Measurements from ENCODE around the gene AGK. TPM values are rescaled to one million over a fixed set of nuclear protein-coding genes. Genes with fewer than 3 reads are reported as not detected.
A peak's percentile ranks its signal among the peaks of the same experiment; 100 is the strongest.

The AGK gene
- total RNA-seq, 2 donors from 2014 or later, result 30.4 to 40.6 TPM

DNA sequence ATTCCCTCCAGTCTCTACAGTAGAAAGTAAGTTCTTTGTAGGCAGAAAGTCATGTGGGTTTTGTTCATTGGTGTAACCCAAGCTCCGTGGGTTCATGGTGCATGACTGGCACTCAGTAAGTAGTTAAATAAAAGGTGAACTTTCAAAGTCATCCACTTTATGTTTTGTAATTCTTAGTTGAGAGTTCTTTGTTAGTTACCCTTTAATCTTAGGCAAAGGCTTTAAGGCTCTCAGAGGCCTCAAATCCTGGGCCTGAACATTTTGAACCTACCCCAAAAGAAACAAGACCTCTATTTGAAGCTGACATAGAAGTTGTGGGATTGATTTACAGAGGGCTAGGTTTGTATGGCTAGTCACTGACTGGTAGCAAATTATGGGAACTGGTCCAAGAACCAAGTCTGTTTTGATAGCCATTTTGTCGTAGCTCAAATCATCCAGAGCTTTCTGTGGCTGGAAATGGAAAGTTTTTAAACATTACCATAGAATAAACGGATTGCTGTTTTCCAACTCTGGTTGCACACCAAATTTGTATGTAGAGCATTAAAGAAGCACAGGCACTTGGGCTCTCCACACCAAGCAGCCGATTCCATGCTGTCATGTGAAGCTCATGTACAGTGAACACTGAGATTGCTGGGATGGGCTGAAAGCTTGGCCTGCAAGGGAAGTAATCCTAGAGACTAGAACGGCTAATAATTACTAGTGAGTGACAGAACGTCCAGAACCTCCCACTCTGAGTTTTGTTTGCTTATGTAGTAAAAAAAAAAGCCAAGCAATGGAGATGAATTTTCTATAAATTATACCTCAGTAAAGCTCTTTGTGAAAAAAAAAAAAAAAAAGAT lies 97.3 kb downstream of the AGK start:
- Mint-ChIP-seq H3K36me3 (no peaks in the 10 kb centered on the region), H3K27ac (peak overlapping the region; percentile 42 to 67), H3K9me3 (no peaks in the 10 kb centered on the region)
- ATAC-seq (no peak), DNase-seq (ENCODE audit: low spot score in 2 of 2) (no peak)

DNA sequence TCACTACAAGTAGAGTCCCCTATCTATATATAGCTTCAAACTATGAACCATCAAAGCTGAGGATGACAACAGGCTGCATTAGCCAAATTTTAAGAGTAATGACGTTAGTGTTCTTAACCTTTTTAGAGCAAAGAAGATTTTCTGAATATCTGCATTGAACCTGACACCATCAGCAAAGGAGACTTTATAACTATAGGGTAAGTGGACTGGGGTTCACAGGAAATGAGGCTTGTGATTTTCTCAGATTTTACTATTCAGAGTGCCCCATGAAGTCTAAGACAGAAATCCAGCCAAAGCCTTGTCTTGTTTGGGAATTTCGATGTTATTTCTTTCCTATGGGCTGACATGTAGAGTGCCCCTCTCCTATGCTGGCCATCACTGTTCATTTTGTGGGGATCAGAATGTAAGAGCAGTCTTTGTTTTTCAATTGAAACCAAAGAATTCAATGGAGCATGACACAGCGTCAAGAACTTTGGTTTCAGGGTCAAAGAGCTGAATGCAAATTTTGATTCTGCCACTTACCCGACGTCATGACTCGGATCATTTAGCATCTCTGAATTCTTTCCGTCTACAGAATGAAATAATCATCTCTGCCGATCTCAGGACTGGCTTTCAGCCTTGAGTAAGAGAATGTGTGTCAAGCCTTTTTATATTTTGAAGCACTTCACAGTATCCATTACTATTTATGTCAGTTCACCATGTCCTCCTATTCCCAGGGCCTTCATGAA lies 98.1 kb downstream of the AGK start:
- no peak for ATAC-seq
- Mint-ChIP-seq H3K9me3 (no peaks in the 10 kb centered on the region), H3K27ac (peak overlapping the region in 1 of 2 donors; percentile 83), H3K36me3 (no peaks in the 10 kb centered on the region)
- DNase-seq (ENCODE audit: low spot score in 2 of 2), result no peak

GRCh38 chr7:141649865-141650634 lies 98.8 kb downstream of the AGK start:
- no peak for DNase-seq (ENCODE audit: low spot score in 2 of 2)
- ATAC-seq, result peak; percentile 38 to 46
- Mint-ChIP-seq H3K36me3 (no peaks in the 10 kb centered on the region), H3K9me3 (no peaks in the 10 kb centered on the region), H3K27ac (peak overlapping the region in 1 of 2 donors; percentile 83)

DNA sequence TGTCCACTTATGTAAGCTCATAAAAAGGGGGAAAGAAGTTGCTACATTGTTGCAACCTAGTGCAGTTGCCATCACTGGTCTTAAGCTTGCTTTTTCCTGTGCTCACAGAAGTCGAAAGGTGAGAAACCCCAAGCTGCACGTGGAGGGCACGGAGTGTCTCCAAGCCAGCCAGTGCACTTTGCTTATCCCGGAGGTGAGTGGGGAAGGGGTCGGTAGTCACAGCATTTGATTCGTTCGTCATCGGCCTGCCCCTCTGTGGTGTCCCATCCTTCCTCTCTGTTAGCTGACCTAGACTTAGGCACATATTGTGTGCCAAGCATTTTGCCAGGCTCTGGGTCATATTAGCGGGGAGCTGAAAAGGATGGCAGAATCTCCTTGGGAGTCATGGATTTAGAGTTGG lies 100.2 kb downstream of the AGK start:
- Mint-ChIP-seq H3K36me3 (no peaks in the 10 kb centered on the region), H3K27ac (peak overlapping the region in 1 of 2 donors; percentile 79), H3K9me3 (no peaks in the 10 kb centered on the region)
- DNase-seq (ENCODE audit: low spot score in 2 of 2) (no peak), ATAC-seq (no peak)

GRCh38 chr7:141652691-141653090 lies 101.5 kb downstream of the AGK start:
- no peak for ATAC-seq
- H3K9me3 Mint-ChIP-seq, result no peaks in the 10 kb centered on the region
- H3K36me3 Mint-ChIP-seq, result no peaks in the 10 kb centered on the region
- no peak overlapping the region for H3K27ac Mint-ChIP-seq
- no peak for DNase-seq (ENCODE audit: low spot score in 2 of 2)

- peaks cover 0 to 2% of the 10 kb centered on the region in 2 donors for H3K36me3 Mint-ChIP-seq
- peak; percentile 88 to 94 for ATAC-seq
- peak overlapping the region; percentile 0 to 72 for H3K27ac Mint-ChIP-seq
- no peaks in the 10 kb centered on the region for H3K9me3 Mint-ChIP-seq
- DNase-seq (ENCODE audit: low spot score in 2 of 2), result peak in 1 of 2 donors; percentile 63
Measured at GRCh38 chr7:141654551-141654950, 103.3 kb downstream of the AGK start.

DNA sequence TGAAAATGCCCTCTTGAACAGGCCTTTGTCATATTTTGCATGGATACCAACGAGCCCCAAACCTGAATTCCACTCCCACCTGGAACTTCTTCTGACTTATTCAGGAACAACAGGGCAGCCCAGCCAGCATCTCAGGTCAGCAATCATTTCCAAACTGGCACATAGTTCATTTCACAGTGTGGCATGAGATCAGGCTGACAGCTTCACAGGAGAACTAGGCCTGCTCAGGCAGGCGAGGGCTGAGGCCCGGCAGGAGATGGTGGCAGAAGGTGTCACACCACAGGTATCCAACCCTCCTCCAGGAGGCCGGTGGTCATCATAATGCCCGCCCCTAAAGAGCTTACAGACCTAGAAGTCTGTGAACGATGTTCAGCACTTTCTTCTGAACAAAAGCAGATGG lies 108.3 kb downstream of the AGK start:
- Mint-ChIP-seq H3K9me3 (no peaks in the 10 kb centered on the region), H3K27ac (peak overlapping the region; percentile 3 to 68), H3K36me3 (peaks cover 0 to 12% of the 10 kb centered on the region in 2 donors)
- DNase-seq (ENCODE audit: low spot score in 2 of 2) (no peak), ATAC-seq (no peak)

GRCh38 chr7:141660259-141660658 lies 109.0 kb downstream of the AGK start:
- DNase-seq (ENCODE audit: low spot score in 2 of 2) (no peak), ATAC-seq (no peak)
- H3K36me3 Mint-ChIP-seq, result peaks cover 0 to 12% of the 10 kb centered on the region in 2 donors
- no peaks in the 10 kb centered on the region for H3K9me3 Mint-ChIP-seq
- H3K27ac Mint-ChIP-seq, result peak overlapping the region; percentile 45 to 68

DNA sequence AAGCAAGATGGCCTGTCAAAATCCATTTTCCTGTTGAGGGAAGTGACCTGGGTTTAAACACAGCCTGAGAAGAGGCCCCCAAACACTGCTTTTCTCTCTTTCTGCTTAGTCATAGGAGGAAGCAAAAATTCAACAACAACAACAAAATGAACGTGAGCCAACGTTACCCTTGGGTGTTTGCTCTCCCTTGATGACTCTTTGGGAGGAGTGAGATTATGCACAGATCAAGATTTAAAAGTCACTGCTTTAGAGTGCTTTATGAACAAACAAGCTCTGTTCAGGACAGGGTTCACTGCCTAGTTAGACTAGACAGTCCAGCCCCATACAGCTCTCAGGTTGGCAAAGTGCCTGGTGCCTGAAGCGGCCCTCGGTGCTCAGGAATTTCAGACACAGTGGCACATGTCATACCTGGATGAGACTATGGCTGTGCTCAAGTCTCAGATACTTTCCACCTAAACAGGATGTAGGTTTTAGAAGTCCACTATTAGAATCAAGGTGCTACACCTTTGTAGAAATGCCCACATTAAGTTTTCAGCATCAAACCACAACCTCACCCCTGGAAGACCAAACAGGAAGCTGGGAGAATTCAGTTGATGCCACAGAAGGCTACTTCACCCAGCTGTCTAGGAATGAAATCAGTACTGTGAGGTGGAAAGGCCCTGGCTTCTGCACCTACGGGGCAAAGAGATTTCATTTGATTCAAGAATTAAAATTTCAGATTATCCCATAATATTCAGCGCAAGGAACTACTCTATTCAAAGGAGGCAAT lies 112.1 kb downstream of the AGK start:
- DNase-seq (ENCODE audit: low spot score in 2 of 2) (no peak), ATAC-seq (peak in 1 of 2 donors; percentile 38)
- H3K36me3 Mint-ChIP-seq, result peaks cover 0 to 12% of the 10 kb centered on the region in 2 donors
- no peaks in the 10 kb centered on the region for H3K9me3 Mint-ChIP-seq
- H3K27ac Mint-ChIP-seq, result peak overlapping the region; percentile 60 to 82

DNA sequence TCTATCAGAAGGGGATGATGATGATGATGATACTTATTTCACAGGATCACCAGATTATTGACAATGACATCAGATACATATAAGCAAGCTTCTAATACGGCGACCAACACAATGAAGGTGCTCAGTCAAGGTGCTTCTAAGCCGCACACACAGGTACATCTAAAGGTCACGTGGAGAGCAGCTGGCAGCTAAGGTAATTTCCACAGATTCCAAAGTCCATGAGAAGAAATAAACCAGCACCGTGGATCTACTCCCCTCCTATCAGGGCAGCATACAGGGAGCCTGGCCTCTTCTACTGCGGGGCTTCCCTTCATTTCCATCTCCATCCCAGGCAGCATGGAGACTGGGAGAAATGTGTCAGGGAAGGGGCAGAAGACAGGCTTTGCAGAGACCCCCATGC lies 113.2 kb downstream of the AGK start:
- no peaks in the 10 kb centered on the region for H3K9me3 Mint-ChIP-seq

DNA sequence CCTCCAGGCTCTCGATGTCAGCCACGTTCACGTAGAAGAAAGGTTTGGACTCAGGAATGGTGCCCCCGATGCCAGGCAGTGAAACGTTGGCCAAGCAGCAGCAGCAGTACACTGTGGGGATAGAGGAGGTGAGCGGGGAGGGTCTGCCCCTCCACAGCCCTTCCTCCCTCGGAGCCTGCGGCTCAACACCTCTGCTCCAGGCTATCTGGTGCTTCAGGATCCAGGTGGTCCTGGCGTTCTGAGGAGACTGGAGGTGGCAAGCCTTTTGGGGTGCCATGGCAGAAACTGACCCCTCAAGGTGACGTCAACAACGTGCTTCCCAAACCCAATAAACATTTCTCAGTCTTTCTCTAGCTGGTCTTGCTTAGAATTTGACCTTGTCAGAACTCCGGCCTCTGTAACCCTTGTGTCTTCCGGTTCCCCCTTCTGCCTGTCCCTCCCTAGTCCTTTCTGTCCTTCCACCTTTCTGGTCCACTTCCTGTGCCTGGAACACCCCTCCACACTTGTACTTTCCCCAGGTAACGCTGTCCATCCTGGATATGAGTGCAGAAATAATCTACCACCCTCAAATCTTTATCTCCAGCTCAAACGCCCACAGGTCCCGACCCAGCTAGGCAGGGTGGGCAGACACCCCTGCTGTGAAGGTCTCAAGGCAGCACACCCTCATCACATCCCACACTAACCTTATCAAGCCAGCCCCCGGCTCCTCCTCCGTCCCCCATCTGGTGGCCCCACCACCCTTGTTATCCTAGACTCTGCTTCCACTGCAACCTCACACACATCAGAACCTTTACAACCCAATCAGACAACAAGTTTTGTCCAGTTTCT lies 114.2 kb downstream of the AGK start:
- H3K27ac Mint-ChIP-seq, result peak overlapping the region; percentile 61 to 91
- no peak for ATAC-seq
- DNase-seq (ENCODE audit: low spot score in 2 of 2), result no peak
- no peaks in the 10 kb centered on the region for H3K9me3 Mint-ChIP-seq
- H3K36me3 Mint-ChIP-seq, result peaks cover 0 to 6% of the 10 kb centered on the region in 2 donors

More for the DNA sequence above, 113.2 kb downstream of the AGK start:
- ATAC-seq, result no peak
- Mint-ChIP-seq H3K27ac (peak overlapping the region in 1 of 2 donors; percentile 61), H3K36me3 (peaks cover 0 to 11% of the 10 kb centered on the region in 2 donors)
- DNase-seq (ENCODE audit: low spot score in 2 of 2), result no peak

DNA sequence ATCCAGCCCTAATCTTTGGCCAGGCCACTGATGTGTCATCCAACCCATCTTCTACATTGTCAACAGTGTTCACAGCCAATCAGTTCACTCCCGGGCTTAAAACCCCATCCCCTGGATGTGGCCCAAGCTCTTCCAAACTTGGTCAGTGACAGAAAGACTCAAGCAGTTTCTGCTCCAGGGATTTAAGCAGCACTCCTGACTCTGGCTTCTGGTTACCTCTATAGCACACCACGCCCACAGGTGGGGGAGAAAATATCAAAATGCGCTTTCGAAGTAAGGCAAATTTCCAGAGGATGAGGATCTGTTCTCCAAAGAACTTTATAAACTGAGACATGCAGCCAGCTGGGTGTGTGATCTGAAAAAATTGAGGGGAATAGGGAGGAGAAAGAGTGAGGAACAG lies 114.9 kb downstream of the AGK start:
- Mint-ChIP-seq H3K36me3 (peaks cover 0 to 6% of the 10 kb centered on the region in 2 donors), H3K9me3 (no peaks in the 10 kb centered on the region), H3K27ac (peak overlapping the region; percentile 21 to 91)
- DNase-seq (ENCODE audit: low spot score in 2 of 2) (no peak), ATAC-seq (no peak)

GRCh38 chr7:141668853-141669252 lies 117.6 kb downstream of the AGK start:
- no peak for DNase-seq (ENCODE audit: low spot score in 2 of 2)
- ATAC-seq, result no peak
- H3K36me3 Mint-ChIP-seq, result no peaks in the 10 kb centered on the region
- H3K9me3 Mint-ChIP-seq, result no peaks in the 10 kb centered on the region
- H3K27ac Mint-ChIP-seq, result peak overlapping the region in 1 of 2 donors; percentile 54

GRCh38 chr7:141671705-141672496 lies 120.7 kb downstream of the AGK start:
- Mint-ChIP-seq H3K9me3 (no peaks in the 10 kb centered on the region), H3K36me3 (peaks cover 0 to 5% of the 10 kb centered on the region in 2 donors), H3K27ac (peak overlapping the region; percentile 24 to 60)
- no peak for ATAC-seq
- no peak for DNase-seq (ENCODE audit: low spot score in 2 of 2)

DNA sequence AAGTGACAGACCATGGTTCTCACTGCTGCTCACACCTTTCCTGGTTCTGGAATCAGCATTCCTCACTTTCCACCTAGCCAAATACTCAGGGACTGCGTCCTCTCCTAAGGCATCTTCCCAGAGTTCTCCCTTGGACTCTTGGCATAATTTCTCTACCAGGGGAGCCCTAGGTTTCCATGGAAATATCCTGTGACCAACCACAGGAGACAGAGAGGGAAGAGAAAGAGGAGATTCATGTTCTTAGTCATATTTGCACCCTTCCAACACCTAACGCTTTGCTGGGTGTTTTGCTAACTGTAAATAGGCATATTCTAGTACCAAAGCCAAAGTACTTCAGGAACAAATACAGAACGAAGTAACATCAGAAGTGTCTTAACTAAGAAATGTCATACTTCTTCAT lies 122.1 kb downstream of the AGK start:
- ATAC-seq, result no peak
- Mint-ChIP-seq H3K9me3 (no peaks in the 10 kb centered on the region), H3K36me3 (peaks cover 0 to 5% of the 10 kb centered on the region in 2 donors), H3K27ac (no peak overlapping the region)
- DNase-seq (ENCODE audit: low spot score in 2 of 2), result no peak

Measured in activated naive CD4-positive, alpha-beta T cell treated with anti-CD3 and anti-CD28 coated beads, Interleukin-2, amount 50 U/mL, for 72 hours (primary cell).